ENCODE data around the gene SLC45A2. TPM values are rescaled to one million over a fixed set of nuclear protein-coding genes. Genes with fewer than 3 reads are reported as not detected.
"Not testable (repeated sequence)": the region's sequence is repeated elsewhere in the genome, so short reads cannot be mapped to it uniquely, and the experiment has no call there.

SLC45A2 gene
- total RNA-seq, 2 donors from 2014 or later, result not detected

- H3K9me3 Mint-ChIP-seq, result no peaks in the 10 kb centered on the region
- H3K4me1 Mint-ChIP-seq (ENCODE audit: low read depth), result peaks cover 16% of the 10 kb centered on the region
- no peak overlapping the region for H3K4me3 Mint-ChIP-seq
- ATAC-seq (replicated peaks in 1 of 2) (no peak), DNase-seq (no peak)
- no peak overlapping the region for H3K27ac Mint-ChIP-seq
- H3K27me3 Mint-ChIP-seq (ENCODE audit: low read depth), result peaks cover 6% of the 10 kb centered on the region
- no peaks in the 10 kb centered on the region for H3K36me3 Mint-ChIP-seq (ENCODE audit: insufficient read depth in 2 of 2)
These were observed 8.6 kb downstream of the SLC45A2 start for GRCh38 chr5:33975852-33976251.

- no peak for DNase-seq
- peak; percentile 74 to 84 for ATAC-seq (replicated peaks in 1 of 2)
- H3K4me1 Mint-ChIP-seq (ENCODE audit: low read depth), result peaks cover 24% of the 10 kb centered on the region
- no peak overlapping the region for H3K4me3 Mint-ChIP-seq
- no peaks in the 10 kb centered on the region for H3K9me3 Mint-ChIP-seq
- no peak overlapping the region for H3K27ac Mint-ChIP-seq
- no peaks in the 10 kb centered on the region for H3K36me3 Mint-ChIP-seq (ENCODE audit: insufficient read depth in 2 of 2)
- peaks cover 11% of the 10 kb centered on the region for H3K27me3 Mint-ChIP-seq (ENCODE audit: low read depth)
These were observed 11.2 kb downstream of the SLC45A2 start for GRCh38 chr5:33973271-33973670.

GRCh38 chr5:33969572-33970452 lies 14.7 kb downstream of the SLC45A2 start:
- no peaks in the 10 kb centered on the region for H3K9me3 Mint-ChIP-seq
- no peak overlapping the region for H3K27ac Mint-ChIP-seq
- DNase-seq, result peak in 1 of 2 donors; percentile 20
- peak; percentile 61 to 65 for ATAC-seq (replicated peaks in 1 of 2)
- H3K4me1 Mint-ChIP-seq (ENCODE audit: low read depth), result peaks cover 28% of the 10 kb centered on the region
- no peak overlapping the region for H3K4me3 Mint-ChIP-seq
- H3K36me3 Mint-ChIP-seq (ENCODE audit: insufficient read depth in 2 of 2), result no peaks in the 10 kb centered on the region
- peaks cover 11% of the 10 kb centered on the region for H3K27me3 Mint-ChIP-seq (ENCODE audit: low read depth)

- H3K9me3 Mint-ChIP-seq, result no peaks in the 10 kb centered on the region
- no peaks in the 10 kb centered on the region for H3K36me3 Mint-ChIP-seq (ENCODE audit: insufficient read depth in 2 of 2)
- DNase-seq (no peak), ATAC-seq (replicated peaks in 1 of 2) (no peak)
- peaks cover 27% of the 10 kb centered on the region for H3K4me1 Mint-ChIP-seq (ENCODE audit: low read depth)
- H3K27me3 Mint-ChIP-seq (ENCODE audit: low read depth), result peaks cover 9% of the 10 kb centered on the region
- H3K27ac Mint-ChIP-seq, result no peak overlapping the region
- H3K4me3 Mint-ChIP-seq, result no peak overlapping the region
These were observed 16.1 kb downstream of the SLC45A2 start for GRCh38 chr5:33968211-33969005.

GRCh38 chr5:33966805-33967204 lies 17.7 kb downstream of the SLC45A2 start:
- peaks cover 18% of the 10 kb centered on the region for H3K4me1 Mint-ChIP-seq (ENCODE audit: low read depth)
- peaks cover 11% of the 10 kb centered on the region for H3K27me3 Mint-ChIP-seq (ENCODE audit: low read depth)
- no peaks in the 10 kb centered on the region for H3K36me3 Mint-ChIP-seq (ENCODE audit: insufficient read depth in 2 of 2)
- H3K4me3 Mint-ChIP-seq, result no peak overlapping the region
- ATAC-seq (replicated peaks in 1 of 2), result no peak
- no peaks in the 10 kb centered on the region for H3K9me3 Mint-ChIP-seq
- no peak overlapping the region for H3K27ac Mint-ChIP-seq
- no peak for DNase-seq

DNA sequence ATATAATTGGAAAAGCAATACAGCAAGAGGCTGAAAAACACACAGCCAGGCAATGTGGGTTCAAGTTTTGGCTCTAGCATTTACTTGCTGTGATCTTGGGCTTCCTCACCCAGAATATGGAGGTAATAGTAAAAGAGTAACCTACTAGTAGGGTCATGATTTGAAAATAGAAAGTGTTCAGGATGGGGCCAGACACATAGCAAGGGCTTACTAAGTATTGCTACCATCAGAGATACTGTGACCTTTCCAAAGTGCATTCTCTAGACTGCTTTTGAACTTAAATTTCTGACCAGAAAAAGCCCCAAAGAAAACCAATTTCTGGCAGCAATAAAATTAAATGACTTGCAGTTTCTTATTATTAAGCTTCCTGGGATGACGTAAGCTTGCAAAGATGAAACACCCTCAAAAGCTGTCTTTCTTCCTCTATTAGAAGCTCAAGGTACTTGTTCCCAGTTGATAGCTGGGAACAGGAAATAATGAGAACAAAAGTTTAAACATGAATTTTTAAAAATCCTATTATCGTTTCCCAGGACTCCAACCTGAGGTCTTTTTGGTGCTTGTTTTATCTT lies 20.3 kb downstream of the SLC45A2 start:
- no peaks in the 10 kb centered on the region for H3K9me3 Mint-ChIP-seq

GRCh38 chr5:33958176-33958575 lies 26.3 kb downstream of the SLC45A2 start:
- no peak for ATAC-seq (replicated peaks in 1 of 2)
- Mint-ChIP-seq H3K27me3 (ENCODE audit: low read depth) (peaks cover 11% of the 10 kb centered on the region), H3K36me3 (ENCODE audit: insufficient read depth in 2 of 2) (no peaks in the 10 kb centered on the region), H3K4me3 (no peak overlapping the region), H3K27ac (no peak overlapping the region), H3K4me1 (ENCODE audit: low read depth) (no peaks in the 10 kb centered on the region), H3K9me3 (peaks cover 0 to 1% of the 10 kb centered on the region in 2 donors)
- no peak for DNase-seq

More for the DNA sequence above, 20.3 kb downstream of the SLC45A2 start:
- DNase-seq (no peak), ATAC-seq (replicated peaks in 1 of 2) (peak; percentile 56 to 70)
- H3K4me3 Mint-ChIP-seq, result no peak overlapping the region
- H3K4me1 Mint-ChIP-seq (ENCODE audit: low read depth), result peaks cover 10% of the 10 kb centered on the region
- no peak overlapping the region for H3K27ac Mint-ChIP-seq
- peaks cover 11% of the 10 kb centered on the region for H3K27me3 Mint-ChIP-seq (ENCODE audit: low read depth)
- no peaks in the 10 kb centered on the region for H3K36me3 Mint-ChIP-seq (ENCODE audit: insufficient read depth in 2 of 2)

DNA sequence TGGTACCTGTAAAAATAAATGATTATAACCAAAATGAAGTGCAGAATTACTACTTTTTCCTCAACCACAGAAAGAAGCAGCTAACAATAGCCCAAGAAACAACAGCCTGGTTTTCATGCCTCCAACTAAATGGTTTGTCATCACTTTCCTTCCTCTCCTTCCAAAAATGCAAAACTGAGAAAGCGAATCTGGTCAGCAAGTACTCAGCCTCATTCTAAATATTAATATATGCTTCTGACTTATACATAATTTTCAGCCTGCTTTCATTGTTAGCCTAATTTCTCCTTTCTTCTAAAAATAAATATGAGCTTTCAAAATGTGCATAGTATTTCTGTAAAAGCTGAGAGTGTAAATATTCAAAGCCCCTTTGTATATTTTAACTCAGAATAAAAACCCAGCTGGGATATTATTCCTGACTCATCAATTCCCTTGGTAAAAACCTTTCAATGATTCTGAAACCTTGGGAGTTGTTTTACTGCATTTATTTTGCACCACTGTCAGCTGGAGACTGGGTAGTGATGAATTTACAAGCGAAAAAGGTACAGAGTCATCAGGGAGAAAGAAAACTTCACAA lies 26.8 kb downstream of the SLC45A2 start:
- DNase-seq, result no peak
- Mint-ChIP-seq H3K36me3 (ENCODE audit: insufficient read depth in 2 of 2) (no peaks in the 10 kb centered on the region), H3K4me1 (ENCODE audit: low read depth) (no peaks in the 10 kb centered on the region), H3K4me3 (no peak overlapping the region), H3K27me3 (ENCODE audit: low read depth) (peaks cover 11% of the 10 kb centered on the region), H3K9me3 (peaks cover 0 to 1% of the 10 kb centered on the region in 2 donors), H3K27ac (no peak overlapping the region)
- no peak for ATAC-seq (replicated peaks in 1 of 2)

- not testable (repeated sequence) for H3K4me3 Mint-ChIP-seq
These were observed 32.3 kb downstream of the SLC45A2 start for GRCh38 chr5:33952175-33952574.

GRCh38 chr5:33944543-33945132 lies 39.9 kb downstream of the SLC45A2 start:
- no peaks in the 10 kb centered on the region for H3K4me1 Mint-ChIP-seq (ENCODE audit: low read depth)
- no peaks in the 10 kb centered on the region for H3K36me3 Mint-ChIP-seq (ENCODE audit: insufficient read depth in 2 of 2)
- no peak overlapping the region for H3K4me3 Mint-ChIP-seq
- H3K27ac Mint-ChIP-seq, result no peak overlapping the region
- peaks cover 0 to 1% of the 10 kb centered on the region in 2 donors for H3K9me3 Mint-ChIP-seq
- DNase-seq, result no peak
- peaks cover 50% of the 10 kb centered on the region for H3K27me3 Mint-ChIP-seq (ENCODE audit: low read depth)
- ATAC-seq (replicated peaks in 1 of 2), result no peak

More at GRCh38 chr5:33952175-33952574, 32.3 kb downstream of the SLC45A2 start:
- H3K27ac Mint-ChIP-seq; DNase-seq; H3K9me3 Mint-ChIP-seq; H3K36me3 Mint-ChIP-seq (ENCODE audit: insufficient read depth in 2 of 2); H3K27me3 Mint-ChIP-seq (ENCODE audit: low read depth); ATAC-seq (replicated peaks in 1 of 2); H3K4me1 Mint-ChIP-seq (ENCODE audit: low read depth): not testable (repeated sequence)

DNA sequence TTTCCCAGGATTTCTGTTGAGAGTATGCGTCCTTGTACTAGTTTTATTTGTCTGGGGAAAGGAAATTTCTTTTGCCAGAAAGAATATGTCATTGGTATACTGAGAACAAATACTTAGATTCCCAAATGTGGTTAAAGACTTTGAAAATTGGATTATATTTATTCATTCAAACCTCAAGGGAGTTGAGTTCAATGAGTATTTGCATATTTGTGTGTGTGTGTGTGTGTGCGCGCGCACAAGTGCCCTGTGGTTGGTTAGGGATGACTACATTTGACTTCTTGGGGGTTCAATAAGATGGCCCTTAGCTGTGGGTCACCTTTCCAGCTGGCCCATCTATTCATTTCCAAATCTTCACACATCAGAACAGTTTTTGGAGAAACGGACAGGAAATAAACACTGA lies 43.4 kb downstream of the SLC45A2 start:
- ATAC-seq (replicated peaks in 1 of 2) (no peak), DNase-seq (no peak)
- Mint-ChIP-seq H3K36me3 (ENCODE audit: insufficient read depth in 2 of 2) (no peaks in the 10 kb centered on the region), H3K27me3 (ENCODE audit: low read depth) (peaks cover 76% of the 10 kb centered on the region), H3K4me3 (no peak overlapping the region), H3K4me1 (ENCODE audit: low read depth) (peaks cover 7% of the 10 kb centered on the region), H3K9me3 (no peaks in the 10 kb centered on the region), H3K27ac (no peak overlapping the region)

DNA sequence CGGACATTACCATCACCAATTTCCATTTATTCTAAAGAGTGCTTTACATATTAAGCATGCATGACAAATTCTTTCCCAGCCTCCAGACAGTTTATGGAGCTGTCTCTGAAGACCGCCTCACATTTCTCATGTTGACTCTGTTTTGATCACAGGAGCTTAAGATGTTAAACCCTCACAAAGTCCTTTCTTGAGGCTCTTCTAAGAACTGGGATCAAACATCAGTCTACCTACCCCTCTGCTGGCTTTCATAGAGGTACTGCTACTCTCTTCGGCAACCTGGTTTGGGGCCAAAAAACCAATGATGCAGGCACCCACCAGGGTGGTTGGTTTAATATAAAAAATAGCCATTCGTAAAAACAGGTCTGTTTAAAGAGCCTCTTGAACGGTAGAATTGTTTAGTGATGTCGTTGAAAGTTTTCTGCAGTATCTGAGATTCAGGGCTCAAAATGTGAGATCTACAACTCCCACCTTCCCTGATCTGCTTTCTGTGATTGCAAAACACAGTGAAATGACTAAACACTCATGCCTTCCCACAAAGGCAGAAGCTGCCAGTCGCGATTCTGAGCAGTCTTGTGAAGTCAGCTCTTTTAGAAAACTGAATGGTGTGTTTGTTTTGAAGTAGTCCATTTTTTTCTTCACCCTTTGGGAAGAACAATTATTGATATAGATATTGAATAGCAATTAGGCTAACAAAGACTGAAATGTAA lies 44.8 kb downstream of the SLC45A2 start:
- ATAC-seq (replicated peaks in 1 of 2) (no peak), DNase-seq (no peak)
- Mint-ChIP-seq H3K27me3 (ENCODE audit: low read depth) (peaks cover 78% of the 10 kb centered on the region), H3K27ac (no peak overlapping the region), H3K4me1 (ENCODE audit: low read depth) (peaks cover 9% of the 10 kb centered on the region), H3K4me3 (no peak overlapping the region), H3K9me3 (no peaks in the 10 kb centered on the region), H3K36me3 (ENCODE audit: insufficient read depth in 2 of 2) (no peaks in the 10 kb centered on the region)
